DLD1 (cell line): ENCODE results near the gene PARVB.

Experiments used
- in situ Hi-C: cut with HindIII; loops from 2 replicates; pipeline ENCODE4 v1.10.0; 2017; ENCODE audit warnings: low sequenced_read_pairs

Gene PARVB

GRCh38 chr22:44026066-44026629 lies 2.0 kb downstream of the PARVB start:
- in situ Hi-C loops: no loop called here

GRCh38 chr22:44026630-44027511 lies 2.8 kb downstream of the PARVB start:
- in situ Hi-C loops: no loop called here

GRCh38 chr22:44028091-44028490 lies 4.0 kb downstream of the PARVB start:
- in situ Hi-C loops: no loop called here

GRCh38 chr22:44029069-44029468 lies 5.0 kb downstream of the PARVB start:
- in situ Hi-C loops: no loop called here

- in situ Hi-C loops: no loop called here
Observed at GRCh38 chr22:44030051-44030701, 6.1 kb downstream of the PARVB start.

- in situ Hi-C loops: no loop called here
Observed at GRCh38 chr22:44030702-44031082, 6.6 kb downstream of the PARVB start.

GRCh38 chr22:44031158-44031952 lies 7.3 kb downstream of the PARVB start:
- in situ Hi-C loops: no loop called here

- in situ Hi-C loops: no loop called here
Observed at GRCh38 chr22:44032126-44032730, 8.1 kb downstream of the PARVB start.

- in situ Hi-C loops: no loop called here
Observed at GRCh38 chr22:44033287-44033686, 9.2 kb downstream of the PARVB start.

- in situ Hi-C loops: no loop called here
Observed at GRCh38 chr22:44033694-44034093, 9.6 kb downstream of the PARVB start.

- in situ Hi-C loops: no loop called here
Observed at GRCh38 chr22:44037519-44038375, 13.6 kb downstream of the PARVB start.

GRCh38 chr22:44039566-44040171 lies 15.6 kb downstream of the PARVB start:
- in situ Hi-C loops: no loop called here

- in situ Hi-C loops: no loop called here
Observed at GRCh38 chr22:44042249-44043218, 18.4 kb downstream of the PARVB start.

- in situ Hi-C loops: no loop called here
Observed at GRCh38 chr22:44045145-44045544, 21.0 kb downstream of the PARVB start.

GRCh38 chr22:44046485-44047141 lies 22.5 kb downstream of the PARVB start:
- in situ Hi-C loops: no loop called here

- in situ Hi-C loops: no loop called here
Observed at GRCh38 chr22:44047891-44048301, 23.8 kb downstream of the PARVB start.

- in situ Hi-C loops: no loop called here
Observed at GRCh38 chr22:44049486-44050231, 25.6 kb downstream of the PARVB start.
